ENCODE results near the gene C1orf141. TPM values are rescaled to one million over a fixed set of nuclear protein-coding genes. Genes with fewer than 3 reads are reported as not detected.

C1orf141 gene
- total RNA-seq, 1 donor from 2014 or later, result not detected

- peaks cover 7% of the 10 kb centered on the region for H3K4me1 Mint-ChIP-seq
- no peak for DNase-seq
- no peak overlapping the region for H3K27ac Mint-ChIP-seq
- no peak overlapping the region for H3K4me3 Mint-ChIP-seq
- ATAC-seq (ENCODE audit: low read depth), result no peak
- POLR2A ChIA-PET, result no interaction called here
- H3K36me3 Mint-ChIP-seq (ENCODE audit: low read depth), result no peaks in the 10 kb centered on the region
- H3K9me3 Mint-ChIP-seq, result no peaks in the 10 kb centered on the region
- TF ChIP-seq, protein P1, sequence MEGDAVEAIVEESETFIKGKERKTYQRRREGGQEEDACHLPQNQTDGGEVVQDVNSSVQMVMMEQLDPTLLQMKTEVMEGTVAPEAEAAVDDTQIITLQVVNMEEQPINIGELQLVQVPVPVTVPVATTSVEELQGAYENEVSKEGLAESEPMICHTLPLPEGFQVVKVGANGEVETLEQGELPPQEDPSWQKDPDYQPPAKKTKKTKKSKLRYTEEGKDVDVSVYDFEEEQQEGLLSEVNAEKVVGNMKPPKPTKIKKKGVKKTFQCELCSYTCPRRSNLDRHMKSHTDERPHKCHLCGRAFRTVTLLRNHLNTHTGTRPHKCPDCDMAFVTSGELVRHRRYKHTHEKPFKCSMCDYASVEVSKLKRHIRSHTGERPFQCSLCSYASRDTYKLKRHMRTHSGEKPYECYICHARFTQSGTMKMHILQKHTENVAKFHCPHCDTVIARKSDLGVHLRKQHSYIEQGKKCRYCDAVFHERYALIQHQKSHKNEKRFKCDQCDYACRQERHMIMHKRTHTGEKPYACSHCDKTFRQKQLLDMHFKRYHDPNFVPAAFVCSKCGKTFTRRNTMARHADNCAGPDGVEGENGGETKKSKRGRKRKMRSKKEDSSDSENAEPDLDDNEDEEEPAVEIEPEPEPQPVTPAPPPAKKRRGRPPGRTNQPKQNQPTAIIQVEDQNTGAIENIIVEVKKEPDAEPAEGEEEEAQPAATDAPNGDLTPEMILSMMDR (IDR thresholded peaks at IDR 0.05), result no peak
- intact Hi-C loops (cut with micrococcal nuclease), result no loop called here
- CTCF ChIA-PET, result no interaction called here
- H3K27me3 Mint-ChIP-seq, result no peaks in the 10 kb centered on the region
Observed at GRCh38 chr1:67138813-67139499, 4.2 kb upstream of the C1orf141 start.

DNA sequence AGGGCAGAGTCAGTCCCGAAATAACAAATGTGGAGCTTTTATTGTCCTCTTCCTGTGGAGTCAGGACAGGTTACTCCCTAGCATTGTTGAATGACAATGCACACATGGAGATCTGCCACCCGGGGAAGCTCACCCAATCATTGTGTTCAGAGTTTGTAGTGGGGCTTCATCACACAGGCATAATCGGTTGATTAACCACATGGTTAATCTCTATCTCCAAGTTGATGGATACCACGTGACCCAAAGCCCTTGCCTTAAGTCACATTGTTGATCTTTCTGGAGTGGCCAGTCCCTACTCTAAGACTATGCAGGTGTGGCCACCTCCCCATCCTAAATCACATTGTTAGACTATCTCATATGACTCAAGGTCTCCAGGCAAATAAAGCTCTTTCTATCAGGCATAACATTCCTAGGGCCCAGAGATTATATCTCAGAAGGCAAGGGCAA, 2.6 kb upstream of the C1orf141 start:
- Mint-ChIP-seq H3K4me1 (peaks cover 7% of the 10 kb centered on the region), H3K9me3 (no peaks in the 10 kb centered on the region), H3K27ac (no peak overlapping the region), H3K27me3 (no peaks in the 10 kb centered on the region), H3K36me3 (ENCODE audit: low read depth) (no peaks in the 10 kb centered on the region), H3K4me3 (no peak overlapping the region)
- no peak for DNase-seq
- ATAC-seq (ENCODE audit: low read depth), result no peak
- intact Hi-C loops (cut with micrococcal nuclease), result no loop called here
- TF ChIP-seq, protein P1 (IDR thresholded peaks at IDR 0.05), result no peak
- POLR2A ChIA-PET, result no interaction called here
- CTCF ChIA-PET, result interaction anchor here (1.3 kb wide), 1 partner anchor 12 kb away, joined by 9 read pairs; no protein-coding TSS in a partner anchor

- H3K36me3 Mint-ChIP-seq (ENCODE audit: low read depth), result no peaks in the 10 kb centered on the region
- intact Hi-C loops (cut with micrococcal nuclease), result no loop called here
- TF ChIP-seq, protein P1 (IDR thresholded peaks at IDR 0.05), result no peak
- H3K9me3 Mint-ChIP-seq, result no peaks in the 10 kb centered on the region
- CTCF ChIA-PET, result interaction anchor here (1.3 kb wide), 1 partner anchor 139 kb away, joined by 3 read pairs; no protein-coding TSS in a partner anchor
- ATAC-seq (ENCODE audit: low read depth), result no peak
- POLR2A ChIA-PET, result interaction anchor here (1.3 kb wide), 1 partner anchor 82 kb away, joined by 4 read pairs; the partner anchor contains the start of gene SLC35D1
- no peak overlapping the region for H3K4me3 Mint-ChIP-seq
- H3K4me1 Mint-ChIP-seq, result peaks cover 7% of the 10 kb centered on the region
- no peak overlapping the region for H3K27ac Mint-ChIP-seq
- DNase-seq, result no peak
- H3K27me3 Mint-ChIP-seq, result no peaks in the 10 kb centered on the region
Observed at GRCh38 chr1:67135354-67135753, 584 bp upstream of the C1orf141 start.

DNA sequence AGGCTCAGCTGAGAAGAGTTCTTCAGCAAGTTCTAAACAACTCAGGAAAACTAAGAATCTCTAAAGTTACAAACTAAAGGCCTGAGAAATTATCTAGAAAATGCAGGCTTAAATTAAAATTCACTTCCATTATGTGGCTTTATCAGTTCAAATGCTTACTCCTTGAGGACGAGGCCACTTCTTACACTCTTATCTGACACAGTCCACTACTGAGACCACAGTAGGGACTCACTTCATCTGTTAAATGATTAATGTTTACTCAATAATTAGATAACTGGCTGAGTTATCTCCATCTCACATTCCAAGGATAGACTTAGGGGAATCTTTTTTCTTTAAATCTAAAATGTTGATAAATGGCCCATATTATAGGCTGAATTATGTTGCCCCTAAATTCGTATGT, 1.6 kb downstream of the C1orf141 start:
- H3K9me3 Mint-ChIP-seq, result no peaks in the 10 kb centered on the region
- no peaks in the 10 kb centered on the region for H3K27me3 Mint-ChIP-seq
- CTCF ChIA-PET, result no interaction called here
- H3K36me3 Mint-ChIP-seq (ENCODE audit: low read depth), result no peaks in the 10 kb centered on the region
- POLR2A ChIA-PET, result no interaction called here
- TF ChIP-seq, protein P1 (IDR thresholded peaks at IDR 0.05), result no peak
- H3K4me3 Mint-ChIP-seq, result no peak overlapping the region
- no peak overlapping the region for H3K27ac Mint-ChIP-seq
- DNase-seq (no peak), ATAC-seq (ENCODE audit: low read depth) (no peak)
- peaks cover 7% of the 10 kb centered on the region for H3K4me1 Mint-ChIP-seq
- intact Hi-C loops (cut with micrococcal nuclease), result no loop called here

- H3K27ac Mint-ChIP-seq, result no peak overlapping the region
- H3K4me1 Mint-ChIP-seq, result peaks cover 7% of the 10 kb centered on the region
- no peaks in the 10 kb centered on the region for H3K36me3 Mint-ChIP-seq (ENCODE audit: low read depth)
- no peaks in the 10 kb centered on the region for H3K9me3 Mint-ChIP-seq
- intact Hi-C loops (cut with micrococcal nuclease), result no loop called here
- H3K4me3 Mint-ChIP-seq, result no peak overlapping the region
- ATAC-seq (ENCODE audit: low read depth) (no peak), DNase-seq (no peak)
- POLR2A ChIA-PET, result no interaction called here
- TF ChIP-seq, protein P1 (IDR thresholded peaks at IDR 0.05), result no peak
- no peaks in the 10 kb centered on the region for H3K27me3 Mint-ChIP-seq
- CTCF ChIA-PET, result no interaction called here
Observed at GRCh38 chr1:67130673-67131072, 4.1 kb downstream of the C1orf141 start.
